HTR-8/SVneo (cell line): ENCODE measurements around the gene TMEM164.

Experiments
- DNase-seq: peaks from one replicate; pipeline ENCODE4 v3.0.0; 2011; ENCODE audit warnings: low spot score, mixed read lengths; ENCODE audit not compliant: insufficient read length
- FAIRE-seq: peaks from 2 replicates; lab custom pipeline; 2011; peaks lifted over from hg19 to GRCh38; lab: Jason Lieb, UNC

The TMEM164 gene

DNA sequence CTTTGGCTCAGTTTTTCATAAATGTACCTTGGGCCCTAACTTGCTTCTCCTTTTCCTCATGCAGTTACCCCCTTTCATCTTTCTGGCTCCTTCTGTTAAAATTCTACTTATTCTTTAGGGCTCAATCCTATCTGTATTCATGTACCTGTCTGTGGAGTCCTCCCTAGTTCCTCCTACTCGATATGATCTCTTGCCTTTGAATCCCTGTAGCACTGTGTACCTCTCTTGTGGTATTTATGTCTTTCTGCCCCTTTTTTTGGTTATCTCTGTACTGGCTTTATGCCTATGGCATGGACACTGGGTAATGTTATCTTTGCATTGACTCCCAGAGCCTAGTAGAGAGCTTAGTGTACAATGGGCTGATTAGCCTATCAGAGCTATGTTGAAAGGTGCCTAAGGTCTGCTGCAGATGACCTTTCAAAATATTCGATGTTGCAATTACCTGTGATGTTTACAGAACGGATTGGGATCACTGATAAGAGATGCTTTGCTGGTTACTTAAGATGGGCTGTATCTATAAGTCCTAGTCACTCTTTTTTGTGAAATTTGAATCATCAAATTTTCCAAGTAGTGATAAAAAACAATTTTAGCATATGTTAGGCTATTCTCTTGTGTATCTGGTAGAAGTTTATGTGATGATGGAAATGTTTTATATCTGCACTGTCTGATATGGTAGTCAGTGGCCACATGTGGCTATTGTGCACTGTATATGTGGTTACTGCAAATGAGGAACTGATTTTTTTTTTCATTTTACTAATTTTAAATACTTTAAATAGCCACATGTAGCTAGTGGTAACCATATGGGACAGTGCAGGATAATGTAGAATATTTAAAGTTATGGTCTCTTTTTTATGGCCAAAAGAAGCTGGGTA lies 33.5 kb downstream of the TMEM164 start:
- FAIRE-seq (no peak), DNase-seq (no peak)

- DNase-seq: no peak
- FAIRE-seq: no peak
Measured at GRCh38 chrX:110037178-110037577, 34.3 kb downstream of the TMEM164 start.

GRCh38 chrX:110038900-110039299 lies 36.0 kb downstream of the TMEM164 start:
- DNase-seq (no peak), FAIRE-seq (no peak)

- FAIRE-seq (no peak), DNase-seq (no peak)
Measured at GRCh38 chrX:110041980-110042379, 39.1 kb downstream of the TMEM164 start.

DNA sequence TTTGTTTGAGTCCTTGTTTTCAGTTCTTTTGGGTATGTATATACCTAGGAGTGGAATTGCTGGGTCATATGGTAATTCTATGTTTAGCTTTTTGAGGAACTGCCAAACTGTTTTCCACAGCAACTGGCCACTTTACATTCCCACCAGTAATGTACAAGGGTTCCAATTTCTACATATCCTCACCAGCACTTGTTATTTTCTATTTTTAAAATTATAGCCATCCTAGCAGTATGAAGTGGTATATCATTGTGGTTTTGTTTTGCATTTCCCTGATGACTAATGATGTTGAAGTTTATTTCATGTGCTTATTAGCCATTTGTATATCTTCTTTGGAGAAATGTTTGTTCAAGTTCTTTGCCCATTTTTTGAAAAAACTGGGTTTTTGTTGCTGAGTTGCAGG lies 39.6 kb downstream of the TMEM164 start:
- FAIRE-seq: no peak
- no peak for DNase-seq

- FAIRE-seq (no peak), DNase-seq (no peak)
Measured at GRCh38 chrX:110043506-110043905, 40.6 kb downstream of the TMEM164 start.

GRCh38 chrX:110044346-110045249 lies 41.7 kb downstream of the TMEM164 start:
- DNase-seq (no peak), FAIRE-seq (no peak)

- DNase-seq: no peak
- FAIRE-seq: no peak
Measured at GRCh38 chrX:110045421-110045820, 42.5 kb downstream of the TMEM164 start.

DNA sequence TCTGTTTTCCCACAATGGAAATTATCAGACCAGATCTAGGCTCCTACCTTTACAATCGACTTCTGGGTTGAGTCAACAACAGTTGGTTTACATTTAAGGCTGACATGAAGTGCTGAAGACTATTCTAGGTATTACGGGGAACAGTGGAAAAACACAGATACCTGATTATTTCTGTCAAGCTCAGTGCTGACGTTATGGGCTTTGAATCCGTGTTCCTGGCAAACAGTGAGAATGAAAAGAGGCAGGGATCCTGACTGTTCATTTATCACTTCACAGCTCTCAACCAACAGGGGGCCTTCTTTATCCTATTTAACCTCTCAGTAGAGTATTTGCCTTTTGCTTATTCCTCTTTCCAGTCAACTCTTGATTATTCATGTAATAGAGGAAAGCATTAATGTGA lies 43.1 kb downstream of the TMEM164 start:
- FAIRE-seq (no peak), DNase-seq (no peak)

GRCh38 chrX:110046971-110047370 lies 44.1 kb downstream of the TMEM164 start:
- DNase-seq (no peak), FAIRE-seq (no peak)

DNA sequence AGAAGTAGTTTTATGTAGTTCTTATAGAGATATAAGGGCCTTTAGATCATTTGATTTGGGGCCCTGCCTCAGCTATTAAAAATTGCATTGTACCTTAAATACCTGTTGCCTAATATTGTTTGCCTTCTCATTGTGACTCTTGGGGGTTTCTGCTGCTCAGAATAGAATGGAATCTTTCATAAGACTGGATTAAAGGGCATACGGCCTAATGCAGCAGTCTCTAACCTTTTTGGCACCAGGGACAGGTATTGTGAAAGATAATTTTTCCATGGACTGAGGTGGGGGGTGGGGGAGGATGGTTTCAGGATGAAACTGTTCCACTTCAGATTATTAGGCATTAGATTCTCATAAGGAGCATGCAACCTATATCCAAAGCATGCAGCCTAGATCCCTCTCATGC lies 46.2 kb downstream of the TMEM164 start:
- no peak for FAIRE-seq
- DNase-seq: no peak

DNA sequence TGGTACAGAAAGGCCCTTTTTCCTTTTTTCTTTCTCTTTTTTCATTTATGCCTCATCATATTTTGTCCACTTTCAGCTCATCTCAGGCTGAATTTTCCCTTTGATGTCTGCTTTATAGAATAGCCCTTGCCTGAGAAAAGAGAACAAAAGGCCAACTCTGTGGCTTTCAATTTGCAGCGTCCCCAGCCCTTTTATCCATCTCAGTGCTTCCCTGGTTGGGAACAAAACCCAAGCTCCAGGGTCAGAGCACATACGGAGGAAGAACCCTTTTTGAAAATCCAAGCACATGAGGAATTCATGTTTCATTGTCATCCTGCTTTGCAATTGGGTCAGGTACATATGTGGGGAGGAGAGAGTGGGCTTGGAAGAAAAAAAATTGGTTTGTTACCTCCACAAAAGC lies 47.5 kb downstream of the TMEM164 start:
- FAIRE-seq (no peak), DNase-seq (no peak)

DNA sequence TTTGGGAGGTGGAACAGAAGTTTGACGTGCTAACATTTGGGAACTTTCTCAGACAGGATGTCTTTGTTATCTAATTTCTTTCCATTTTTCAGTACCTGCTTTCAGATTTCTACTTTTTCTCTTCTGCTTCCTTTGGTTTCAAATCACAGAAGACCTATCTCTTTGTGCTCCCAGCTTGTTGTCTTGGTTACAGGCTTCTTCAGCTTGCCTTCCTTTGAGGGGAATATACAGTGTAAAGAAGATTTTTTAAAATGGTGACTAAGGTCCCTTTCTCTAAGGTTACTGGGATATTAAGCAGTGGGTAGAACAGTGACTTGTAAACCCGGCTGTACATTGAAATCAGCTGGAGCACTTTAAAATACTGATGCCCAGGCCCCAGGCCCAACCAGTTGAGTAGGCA lies 48.0 kb downstream of the TMEM164 start:
- FAIRE-seq (no peak), DNase-seq (no peak)

DNA sequence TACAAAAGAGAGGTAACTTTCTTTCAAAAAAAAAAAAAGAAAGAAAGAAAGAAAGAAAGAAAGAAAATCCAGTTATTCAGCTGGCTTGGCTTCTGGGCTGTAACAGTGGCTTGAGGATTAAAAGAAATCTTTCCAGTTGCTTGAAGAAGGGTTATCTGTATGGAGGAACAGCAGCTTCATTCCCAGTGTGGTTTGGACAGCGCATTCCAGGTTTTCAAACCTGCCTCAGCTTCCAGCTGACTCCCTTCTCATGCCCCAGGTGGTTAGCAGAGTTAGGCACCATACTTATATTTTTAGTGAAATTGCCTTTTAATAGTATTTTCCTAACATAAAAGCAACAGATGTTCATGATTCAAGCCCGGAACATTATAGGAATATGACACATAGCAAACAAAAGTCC lies 48.6 kb downstream of the TMEM164 start:
- FAIRE-seq: no peak
- DNase-seq: no peak

- FAIRE-seq (no peak), DNase-seq (no peak)
Measured at GRCh38 chrX:110052303-110052702, 49.4 kb downstream of the TMEM164 start.

DNA sequence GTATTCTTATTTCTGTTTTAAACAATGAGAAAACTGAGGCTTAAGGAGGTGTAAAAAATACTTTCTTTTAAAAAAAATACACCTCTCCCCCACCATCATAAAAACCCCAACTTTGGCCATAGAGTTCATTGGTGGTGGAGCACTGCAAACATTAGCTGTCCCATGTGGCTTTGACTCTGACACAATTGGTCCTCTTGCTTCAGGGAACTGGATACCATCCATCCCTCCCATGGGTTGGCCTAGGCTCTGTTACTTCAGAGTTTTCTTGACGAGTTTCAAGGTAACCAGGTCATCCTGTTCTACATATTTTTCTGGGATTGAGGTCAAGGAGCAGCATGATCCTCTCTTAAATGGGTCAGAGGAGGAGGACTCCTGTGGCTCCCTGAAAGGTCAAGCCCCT lies 50.5 kb downstream of the TMEM164 start:
- FAIRE-seq: no peak
- DNase-seq: no peak

DNA sequence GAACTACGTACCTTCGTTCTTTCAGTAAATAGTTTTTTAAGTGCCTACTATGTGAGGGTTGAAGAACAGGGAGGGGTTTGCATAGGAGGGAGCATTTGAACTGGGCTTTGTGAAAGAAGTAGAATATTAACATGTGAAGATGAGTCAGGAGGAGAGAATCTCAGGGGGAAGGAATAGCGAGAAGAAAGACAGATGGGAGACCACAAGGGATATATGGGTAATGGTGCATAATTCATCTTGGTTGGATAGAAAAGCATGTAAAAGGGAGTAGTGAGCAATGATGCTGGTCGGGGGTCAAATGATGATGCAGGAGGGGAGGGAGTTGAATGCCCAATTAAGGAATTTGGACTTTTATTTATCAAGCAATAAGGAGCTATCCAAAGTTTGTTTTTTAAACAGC lies 52.7 kb downstream of the TMEM164 start:
- FAIRE-seq: no peak
- no peak for DNase-seq

GRCh38 chrX:110056419-110056818 lies 53.5 kb downstream of the TMEM164 start:
- FAIRE-seq: no peak
- DNase-seq: no peak

- DNase-seq (no peak), FAIRE-seq (no peak)
Measured at GRCh38 chrX:110059410-110059809, 56.5 kb downstream of the TMEM164 start.

GRCh38 chrX:110060317-110060716 lies 57.4 kb downstream of the TMEM164 start:
- no peak for FAIRE-seq
- no peak for DNase-seq

GRCh38 chrX:110060846-110061537 lies 58.1 kb downstream of the TMEM164 start:
- DNase-seq: no peak
- FAIRE-seq: no peak
